Activated CD8-positive, alpha-beta T cell treated with anti-CD3 and anti-CD28 coated beads for 36 hours (primary cell): Measurements from ENCODE around the gene PLEKHO1. TPM values are rescaled to one million over a fixed set of nuclear protein-coding genes. Genes with fewer than 3 reads are reported as not detected.

Source experiments
- ATAC-seq: fragments of 200-7000 bp; cut with Tn5 transposase; one replicate; pipeline ENCODE4 v1.10.0; 2021; ENCODE audit warnings: mild to moderate bottlenecking, moderate library complexity
- CTCF ChIA-PET: fragments of 350-600 bp; sonication (Branson Sonifier 250); formaldehyde crosslinking; loops from one replicate; lab custom pipeline; 2021; ENCODE audit warnings: antibody characterized with exemption; lab: Charles Lee
- POLR2A ChIA-PET: fragments of 350-600 bp; sonication (Branson Sonifier 250); formaldehyde crosslinking; loops from one replicate; lab custom pipeline; 2021; ENCODE audit warnings: antibody characterized with exemption; lab: Charles Lee
- DNase-seq: peaks from one replicate; pipeline ENCODE4 v3.0.0-alpha.2; 2020
- H3K27ac Mint-ChIP-seq: one replicate; pipeline ENCODE4 v1.8.0; 2021; ENCODE audit warnings: mild to moderate bottlenecking, mixed read lengths
- H3K27me3 Mint-ChIP-seq: one replicate; pipeline ENCODE4 v1.8.0; 2021; ENCODE audit warnings: mixed read lengths
- H3K36me3 Mint-ChIP-seq: one replicate; pipeline ENCODE4 v1.8.0; 2021; ENCODE audit warnings: low read depth, mixed read lengths
- H3K4me1 Mint-ChIP-seq: one replicate; pipeline ENCODE4 v1.8.0; 2021; ENCODE audit warnings: low read depth, mixed read lengths
- H3K4me3 Mint-ChIP-seq: one replicate; pipeline ENCODE4 v1.8.0; 2021; ENCODE audit warnings: mild to moderate bottlenecking, moderate library complexity, mixed read lengths
- H3K9me3 Mint-ChIP-seq: one replicate; pipeline ENCODE4 v1.8.0; 2021; ENCODE audit warnings: mixed read lengths
- CTCF ChIP-seq: fragments of 200-600 bp; IDR thresholded peaks from one replicate; pipeline ENCODE4 v1.8.0; 2022; ENCODE audit warnings: antibody characterized with exemption, mild to moderate bottlenecking
- intact Hi-C: fragments of 100-400 bp; cut with micrococcal nuclease; formaldehyde crosslinking; loops from one replicate; pipeline ENCODE4 v1.10.0; 2022
- total RNA-seq, 2 experiments: library from RNA; stranded (reverse); gene quantifications; one replicate each; pipeline ENCODE4 v1.2.3, GENCODE V29; 2021

PLEKHO1 gene
- total RNA-seq = 10 to 100 TPM; 18.2 to 19.0 TPM

GRCh38 chr1:150149271-150150132 lies at the start of gene PLEKHO1:
Gene PLEKHO1 (plus strand): TSS chr1:150149916. CDS start chr1:150150258, 342 bp downstream.
- TF ChIP-seq CTCF = no peak
- POLR2A ChIA-PET = interaction anchor here (0.7 to 2.3 kb wide), 9 partner anchors 8 to 262 kb away, joined by 3 to 12 read pairs (median 3); a partner anchor contains a TSS
- peak; percentile 71 for ATAC-seq
- peak; percentile 87 for DNase-seq
- CTCF ChIA-PET = interaction anchor here (1.1 to 1.7 kb wide), 4 partner anchors 12 to 132 kb away, joined by 3 to 6 read pairs (median 4); no protein-coding TSS in a partner anchor
- Mint-ChIP-seq H3K27me3 (peaks cover 1% of the 10 kb centered on the region), H3K4me1 (peaks cover 59% of the 10 kb centered on the region), H3K27ac (peak within 1 kb of the TSS; percentile 89), H3K36me3 (peaks cover 18% of the 10 kb centered on the region), H3K9me3 (no peaks in the 10 kb centered on the region), H3K4me3 (peak within 1 kb of the TSS; percentile 83)
- intact Hi-C loops = loop anchor here (2.0 kb wide), 1 partner anchor 15 kb away; no protein-coding TSS in a partner anchor

- ChIA-PET CTCF (interaction anchor here (0.6 to 1.4 kb wide), 9 partner anchors 10 to 104 kb away, joined by 3 to 5 read pairs (median 3); no protein-coding TSS in a partner anchor), POLR2A (interaction anchor here (0.6 to 1.3 kb wide), 3 partner anchors 35 to 214 kb away, joined by 3 read pairs; partner anchors contain the start of genes PLEKHO1 and VPS45)
- H3K9me3 Mint-ChIP-seq = no peaks in the 10 kb centered on the region
- ATAC-seq (no peak), DNase-seq (no peak)
- H3K4me3 Mint-ChIP-seq = no peak overlapping the region
- intact Hi-C loops = no loop called here
- no peak for TF ChIP-seq CTCF
- H3K27me3 Mint-ChIP-seq = no peaks in the 10 kb centered on the region
- peaks cover 37% of the 10 kb centered on the region for H3K4me1 Mint-ChIP-seq
- H3K36me3 Mint-ChIP-seq = peaks cover 17% of the 10 kb centered on the region
- H3K27ac Mint-ChIP-seq = no peak overlapping the region
Observed at GRCh38 chr1:150102986-150103385, 46.7 kb upstream of the PLEKHO1 start.

- Mint-ChIP-seq H3K27me3 (no peaks in the 10 kb centered on the region), H3K9me3 (no peaks in the 10 kb centered on the region), H3K4me3 (no peak overlapping the region), H3K27ac (peak overlapping the region; percentile 77), H3K4me1 (peaks cover 70% of the 10 kb centered on the region), H3K36me3 (peaks cover 13% of the 10 kb centered on the region)
- TF ChIP-seq CTCF = no peak
- ATAC-seq (peak; percentile 76), DNase-seq (peak; percentile 14)
- ChIA-PET POLR2A (no interaction called here), CTCF (interaction anchor here (1.1 kb wide), 1 partner anchor 145 kb away, joined by 3 read pairs; no protein-coding TSS in a partner anchor)
- intact Hi-C loops = no loop called here
Observed at GRCh38 chr1:150106341-150106740, 43.4 kb upstream of the PLEKHO1 start.

- peaks cover 22% of the 10 kb centered on the region for H3K36me3 Mint-ChIP-seq
- intact Hi-C loops = no loop called here
- peak overlapping the region; percentile 85 for H3K27ac Mint-ChIP-seq
- peak overlapping the region; percentile 42 for H3K4me3 Mint-ChIP-seq
- ChIA-PET POLR2A (interaction anchor here (1.6 kb wide), 1 partner anchor 42 kb away, joined by 6 read pairs; the partner anchor contains the start of gene VPS45), CTCF (interaction anchor here (0.9 to 1.7 kb wide), 3 partner anchors 9 to 60 kb away, joined by 3 read pairs; no protein-coding TSS in a partner anchor)
- DNase-seq (no peak), ATAC-seq (peak; percentile 77)
- H3K9me3 Mint-ChIP-seq = peaks cover 3% of the 10 kb centered on the region
- H3K4me1 Mint-ChIP-seq = peaks cover 64% of the 10 kb centered on the region
- TF ChIP-seq CTCF = no peak
- H3K27me3 Mint-ChIP-seq = no peaks in the 10 kb centered on the region
Observed at GRCh38 chr1:150109586-150109985, 40.1 kb upstream of the PLEKHO1 start.
